ENCODE results near the gene TEC.
"Not testable (repeated sequence)": the region's sequence is repeated elsewhere in the genome, so short reads cannot be mapped to it uniquely, and the experiment has no call there.

TEC gene

GRCh38 chr4:48268956-48269860, at the start of gene TEC:
TEC (minus strand) TSS chr4:48269838; CDS start chr4:48228614, 41,224 bp downstream.
- no peak for TF ChIP-seq CTCF (conservative IDR thresholded peaks at IDR 0.05)
- TF ChIP-seq ZFX (IDR thresholded peaks at IDR 0.05), result peak; percentile 24; the same call in 1 of the 2 replicates
- peak within 1 kb of the TSS; percentile 86 for H3K27ac ChIP-seq

GRCh38 chr4:48315728-48316630, 46.3 kb upstream of the TEC start:
- H3K27ac ChIP-seq, result no peak overlapping the region
- TF ChIP-seq ZFX (IDR thresholded peaks at IDR 0.05) (no peak), CTCF (conservative IDR thresholded peaks at IDR 0.05) (peak; percentile 81)

- H3K27ac ChIP-seq, result not testable (repeated sequence)
Observed at GRCh38 chr4:48314746-48315145, 45.1 kb upstream of the TEC start.

DNA sequence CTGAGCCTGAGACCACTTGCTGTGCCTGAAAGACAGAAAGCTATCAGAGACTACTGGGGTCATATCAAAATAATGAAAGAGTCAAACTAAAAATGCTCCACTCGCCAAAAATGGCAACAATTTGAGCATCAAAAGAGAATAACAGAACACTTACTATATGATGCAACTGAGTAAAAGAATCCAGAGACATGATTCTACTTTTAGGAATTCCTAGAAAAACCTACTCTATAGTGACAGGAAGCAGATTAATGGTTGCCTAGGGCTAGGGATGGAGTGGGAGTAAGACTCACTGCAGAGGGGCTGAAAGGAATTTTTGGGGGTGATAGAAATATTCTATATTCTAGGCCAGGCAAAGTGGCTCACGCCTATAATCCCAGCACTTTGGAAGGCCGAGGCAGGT, 42.3 kb upstream of the TEC start:
- TF ChIP-seq CTCF (conservative IDR thresholded peaks at IDR 0.05) (no peak), ZFX (IDR thresholded peaks at IDR 0.05) (no peak)
- H3K27ac ChIP-seq, result no peak overlapping the region

DNA sequence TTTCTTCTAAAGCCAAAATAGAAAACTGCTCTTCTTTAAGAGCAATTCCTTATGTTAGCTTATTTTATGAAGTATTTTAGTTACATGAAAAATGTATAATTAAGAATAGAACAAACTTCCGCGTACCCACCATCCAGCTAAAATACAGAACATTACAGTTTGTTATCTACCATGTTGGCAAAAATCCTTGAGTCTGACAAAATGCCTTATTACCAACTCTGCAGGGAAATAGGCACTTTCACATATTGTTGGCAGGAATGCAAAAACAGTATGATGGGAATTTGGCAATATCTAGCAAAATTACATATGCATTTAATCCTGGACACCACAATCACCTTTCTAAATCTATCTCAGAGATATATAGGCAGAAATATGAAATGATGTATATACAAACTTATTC, 39.3 kb upstream of the TEC start:
- H3K27ac ChIP-seq, result no peak overlapping the region
- TF ChIP-seq ZFX (IDR thresholded peaks at IDR 0.05) (no peak), CTCF (conservative IDR thresholded peaks at IDR 0.05) (no peak)

DNA sequence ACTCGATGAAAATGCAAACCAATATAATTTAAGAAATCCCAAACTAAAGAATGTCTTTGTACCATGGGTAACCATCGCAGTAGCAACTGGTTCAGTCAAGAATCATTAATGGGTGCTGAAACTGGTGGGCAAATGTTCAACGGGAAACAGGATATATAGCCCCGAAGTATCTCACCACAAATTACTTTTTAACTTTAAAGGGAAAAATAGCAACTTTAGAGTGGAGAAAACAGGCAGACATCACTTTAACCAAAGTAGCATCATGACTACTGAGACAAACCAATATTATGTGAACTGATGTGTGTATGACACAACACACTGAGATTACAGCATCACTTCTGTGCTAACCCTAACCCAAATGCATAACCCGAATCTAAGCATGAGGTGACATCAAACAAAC, 37.9 kb upstream of the TEC start:
- TF ChIP-seq CTCF (conservative IDR thresholded peaks at IDR 0.05), result no peak
- TF ChIP-seq ZFX (IDR thresholded peaks at IDR 0.05), result no peak
- H3K27ac ChIP-seq, result no peak overlapping the region

GRCh38 chr4:48305508-48305907, 35.9 kb upstream of the TEC start:
- TF ChIP-seq ZFX (IDR thresholded peaks at IDR 0.05) (no peak), CTCF (conservative IDR thresholded peaks at IDR 0.05) (no peak)
- H3K27ac ChIP-seq, result no peak overlapping the region

Measured in C4-2B (cell line).